GM23338 (cell line): ENCODE results near the gene HBS1L.

Source experiments
- CREB1 ChIP-seq: fragments of 250-450 bp; sonication (Bioruptor Pico); IDR thresholded peaks from 2 replicates; pipeline ENCODE4 v1.5.0; 2020; ENCODE audit warnings: low read depth, mild to moderate bottlenecking, moderate library complexity
- CTCF ChIP-seq, 2 experiments: fragments of 200-600 bp in 1 of 2; sonication (generic) in 1 of 2; conservative IDR thresholded peaks; 2 replicates each; pipeline versions ENCODE4 v1.5.1 to v1.6.1; 2016 to 2017; ENCODE audit warnings: antibody characterized with exemption in 2 of 2, low read depth in 2 of 2, mild to moderate bottlenecking in 2 of 2, moderate library complexity in 1 of 2
- ETS1 ChIP-seq: IDR thresholded peaks from 2 replicates; pipeline ENCODE4 v1.6.1; 2016; ENCODE audit warnings: antibody characterized with exemption
- EZH2 ChIP-seq: fragments of 200-600 bp; sonication (generic); IDR thresholded peaks from one replicate; pipeline ENCODE4 v1.8.0; 2017; ENCODE audit warnings: antibody characterized with exemption, mild to moderate bottlenecking, low read depth; ENCODE audit not compliant: unreplicated experiment
- EZH2phosphoT487 ChIP-seq: fragments of 200-600 bp; sonication (generic); IDR thresholded peaks from one replicate; pipeline ENCODE4 v1.8.1; 2018; ENCODE audit warnings: antibody characterized with exemption; ENCODE audit not compliant: unreplicated experiment
- JUNB ChIP-seq: IDR thresholded peaks from one replicate; pipeline ENCODE4 v1.6.1; 2016; ENCODE audit warnings: antibody characterized with exemption; ENCODE audit not compliant: unreplicated experiment
- POLR2AphosphoS5 ChIP-seq: IDR thresholded peaks from 2 replicates; pipeline ENCODE4 v1.6.1; 2016; ENCODE audit warnings: antibody characterized with exemption, low read depth
- REST ChIP-seq: IDR thresholded peaks from one replicate; pipeline ENCODE4 v1.6.1; 2018; ENCODE audit warnings: antibody characterized with exemption; ENCODE audit not compliant: unreplicated experiment
- ZNF331 ChIP-seq: fragments of 250-450 bp; sonication (Bioruptor Pico); IDR thresholded peaks from 2 replicates; pipeline ENCODE4 v1.5.0; 2020; ENCODE audit warnings: low read depth, mild to moderate bottlenecking, moderate library complexity

- TF ChIP-seq CTCF (conservative IDR thresholded peaks at IDR 0.05; ENCODE audit: low read depth in 2 of 2) (no peak), ETS1 (no peak), EZH2phosphoT487 (no peak), POLR2AphosphoS5 (no peak), JUNB (no peak), REST (no peak), EZH2 (no peak), CREB1 (CRISPR knock-in tag) (no peak), ZNF331 (no peak)
Observed at GRCh38 chr6:134910593-134910935, 144.1 kb downstream of the HBS1L start.
